Fibroblast of the aortic adventitia (primary cell): ENCODE data around the gene FUT2. TPM values are rescaled to one million over a fixed set of nuclear protein-coding genes. Genes with fewer than 3 reads are reported as not detected.
A peak's percentile ranks its signal among the peaks of the same experiment; 100 is the strongest.

Experiments
- DNase-seq: peaks from one replicate; pipeline ENCODE4 v3.0.0-alpha.2; 2010; ENCODE audit warnings: low read depth
- H3K4me3 ChIP-seq: 2 replicates; pipeline ENCODE4 v1.5.1; 2011; ENCODE audit warnings: low read depth, mild to moderate bottlenecking, control low read depth, low read length, moderate library complexity
- CTCF ChIP-seq: IDR thresholded peaks from 2 replicates; pipeline ENCODE4 v1.5.1; 2011; ENCODE audit warnings: mild to moderate bottlenecking, low read length, control low read depth, inconsistent platforms; ENCODE audit not compliant: insufficient read depth
- total RNA-seq: library from RNA; depleted of rRNA; stranded (reverse); fragments of >200 nt; gene quantifications from 2 replicates; pipeline ENCODE4 v1.2.3, GENCODE V29; 2012; ENCODE audit warnings: low replicate concordance

The FUT2 gene
- total RNA-seq, 1 donor, result not detected

- no peak overlapping the region for H3K4me3 ChIP-seq
- no peak for TF ChIP-seq CTCF
- no peak for DNase-seq
Observed at GRCh38 chr19:48702701-48703100, 6.9 kb downstream of the FUT2 start.

GRCh38 chr19:48703316-48703715 lies 7.5 kb downstream of the FUT2 start:
- no peak for DNase-seq
- H3K4me3 ChIP-seq, result no peak overlapping the region
- TF ChIP-seq CTCF, result no peak

- H3K4me3 ChIP-seq, result no peak overlapping the region
- no peak for DNase-seq
- no peak for TF ChIP-seq CTCF
Observed at GRCh38 chr19:48705431-48705830, 9.7 kb downstream of the FUT2 start.

GRCh38 chr19:48708471-48708870 lies 12.7 kb downstream of the FUT2 start:
- TF ChIP-seq CTCF, result no peak
- no peak for DNase-seq
- no peak overlapping the region for H3K4me3 ChIP-seq

- TF ChIP-seq CTCF, result no peak
- no peak overlapping the region for H3K4me3 ChIP-seq
- no peak for DNase-seq
Observed at GRCh38 chr19:48711106-48711662, 15.4 kb downstream of the FUT2 start.

GRCh38 chr19:48713041-48713863 lies 17.5 kb downstream of the FUT2 start:
- no peak for DNase-seq
- peak overlapping the region; percentile 81 for H3K4me3 ChIP-seq
- TF ChIP-seq CTCF, result peak; percentile 42
